HK-2 (cell line): Measurements from ENCODE around the gene DCTN1.
"Not testable (repeated sequence)": the region's sequence is repeated elsewhere in the genome, so short reads cannot be mapped to it uniquely, and the experiment has no call there.

Experiments used
- DNase-seq: peaks from one replicate; pipeline ENCODE4 v3.0.0-alpha.2; 2018; ENCODE audit not compliant: unreplicated experiment

DCTN1 gene

GRCh38 chr2:74371421-74371820 lies 8.7 kb downstream of the DCTN1 start:
- DNase-seq = no peak

GRCh38 chr2:74369976-74370375 lies 10.1 kb downstream of the DCTN1 start:
- no peak for DNase-seq

DNA sequence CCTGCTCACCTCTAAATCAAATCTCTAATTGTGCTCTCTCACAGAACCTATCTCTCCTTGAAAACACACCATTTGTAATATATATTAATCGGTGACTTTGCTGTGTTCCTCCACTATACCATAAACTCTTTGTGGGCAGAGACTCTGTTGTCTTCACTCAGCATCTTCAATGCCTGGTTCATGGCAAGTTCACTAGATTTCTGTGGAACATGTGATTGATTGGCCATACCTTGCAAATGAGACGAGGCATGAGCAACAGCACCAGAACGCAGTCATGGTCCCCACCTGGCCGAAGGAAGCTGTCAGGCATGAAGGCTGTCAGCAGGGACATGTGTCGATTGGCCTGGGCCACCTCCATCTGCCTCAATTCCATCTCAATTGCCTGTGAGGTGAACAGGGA lies 11.6 kb downstream of the DCTN1 start:
- no peak for DNase-seq

- no peak for DNase-seq
Measured at GRCh38 chr2:74367789-74368188, 12.3 kb downstream of the DCTN1 start.

- DNase-seq = no peak
Measured at GRCh38 chr2:74366036-74366435, 14.1 kb downstream of the DCTN1 start.

DNA sequence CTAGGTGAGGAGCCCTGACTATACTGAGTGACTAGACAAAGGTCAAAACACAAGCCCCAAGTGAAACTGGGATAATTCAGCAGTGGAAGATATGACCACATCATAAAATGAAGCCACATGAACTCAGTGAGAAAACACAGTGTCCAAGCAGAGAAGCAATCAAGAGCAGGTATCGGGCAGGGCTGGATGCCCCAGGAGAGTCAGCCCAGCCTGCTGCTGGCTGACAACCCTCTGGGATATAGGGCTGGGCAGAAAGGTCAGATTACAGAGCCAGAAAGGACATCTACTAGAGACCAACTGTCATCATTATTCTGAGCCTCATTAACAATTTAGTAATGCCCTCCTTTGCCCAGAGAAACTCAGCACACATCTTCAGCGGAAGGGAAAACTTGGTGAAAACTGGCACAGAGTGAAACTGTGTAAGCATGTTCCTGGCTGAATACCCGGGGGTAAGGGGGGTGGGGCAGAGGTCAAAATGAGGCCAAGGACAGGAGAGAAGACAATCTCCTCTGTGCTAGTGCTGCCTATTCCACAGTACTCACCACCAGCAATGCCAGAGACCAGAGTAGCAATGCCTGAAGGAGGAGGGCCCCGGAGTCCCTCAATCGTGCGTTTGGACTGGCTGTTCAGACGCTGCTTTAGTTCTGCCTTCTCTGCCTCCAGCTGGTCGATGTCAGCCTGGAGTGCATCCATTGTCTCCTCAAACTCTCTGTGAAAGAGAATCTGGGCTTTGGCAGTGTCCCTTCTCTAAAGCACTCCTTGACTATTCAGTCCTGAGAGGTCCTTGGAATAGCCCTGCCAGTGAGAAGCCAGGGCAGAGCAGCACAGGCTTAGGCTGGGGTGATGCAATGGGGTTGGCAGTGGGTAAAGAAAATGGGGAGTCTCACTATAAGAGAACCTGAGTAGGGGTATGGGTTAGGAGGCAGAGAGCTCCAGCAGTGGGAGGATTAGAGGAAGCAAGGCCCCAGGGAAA lies 15.3 kb downstream of the DCTN1 start:
- DNase-seq = no peak

DNA sequence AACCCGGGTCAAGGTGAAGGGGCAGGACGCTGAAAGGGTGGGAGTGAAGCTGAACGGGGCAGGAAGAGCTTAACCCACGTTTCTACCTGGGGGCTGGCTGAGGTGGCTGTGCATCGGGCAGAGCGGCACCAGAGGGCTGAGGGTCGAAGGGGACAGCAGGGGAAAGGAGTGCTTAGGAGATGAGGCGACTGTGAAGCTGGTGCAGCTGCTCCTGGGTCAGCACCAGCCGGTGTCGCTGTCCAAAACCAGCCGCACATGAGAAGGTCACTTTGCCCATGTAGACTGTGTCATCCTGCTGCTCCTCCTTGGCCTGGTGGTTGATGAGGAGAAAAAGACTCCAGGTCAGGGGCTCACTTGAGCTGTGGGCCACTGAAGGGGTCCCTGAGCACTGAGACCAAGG lies 18.8 kb downstream of the DCTN1 start:
- no peak for DNase-seq

- DNase-seq = no peak
Measured at GRCh38 chr2:74357627-74358026, 22.5 kb downstream of the DCTN1 start.

- DNase-seq = no peak
Measured at GRCh38 chr2:74349889-74350288, 30.2 kb downstream of the DCTN1 start.

GRCh38 chr2:74347742-74348141 lies 32.4 kb downstream of the DCTN1 start:
- no peak for DNase-seq

GRCh38 chr2:74347303-74347702 lies 32.8 kb downstream of the DCTN1 start:
- no peak for DNase-seq

- no peak for DNase-seq
Measured at GRCh38 chr2:74345272-74345943, 34.7 kb downstream of the DCTN1 start.

DNA sequence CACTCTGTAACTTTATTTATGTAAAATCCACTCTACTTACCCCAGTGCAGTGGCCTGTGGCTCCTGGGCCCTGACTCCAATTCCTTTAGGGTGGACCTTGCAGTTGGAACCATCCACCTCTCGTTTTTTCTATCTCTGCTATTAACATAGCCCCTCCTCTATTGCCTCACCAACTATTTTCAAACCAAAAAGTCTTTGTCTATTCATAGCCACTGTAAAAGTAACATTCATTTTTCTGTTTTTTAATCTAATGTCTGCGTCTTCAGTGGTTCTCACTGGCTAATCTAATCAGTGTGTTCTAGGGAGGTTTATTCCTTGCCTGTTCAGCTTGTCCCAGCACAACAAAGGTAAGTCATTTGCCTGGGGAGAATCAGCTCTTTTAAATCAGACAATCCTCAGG lies 36.8 kb downstream of the DCTN1 start, which contains the start of gene SLC4A5:
SLC4A5 (minus strand) TSS at position 101 of the 400 bp plus-strand sequence. CDS start 28,393 bp downstream, outside the sequence.
- DNase-seq = no peak

DNA sequence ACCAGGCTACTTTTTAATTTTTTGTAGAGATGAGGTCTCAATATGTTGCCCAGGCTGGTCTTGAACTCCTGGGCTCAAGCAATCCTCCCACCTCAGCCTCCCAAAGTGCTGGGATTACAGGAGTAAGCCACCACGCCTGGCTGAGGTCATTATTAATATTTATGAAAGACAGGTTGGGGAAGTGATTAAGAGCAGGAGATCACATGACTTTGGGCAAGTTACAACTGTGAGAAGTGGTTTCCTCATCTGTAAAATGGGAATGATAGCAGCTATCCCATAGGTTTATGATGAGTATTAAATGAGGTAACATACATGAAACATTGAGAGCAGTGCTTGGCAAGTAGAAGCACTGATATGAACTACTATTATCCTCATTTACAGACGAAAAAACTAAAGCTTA lies 43.9 kb downstream of the DCTN1 start:
- not testable (repeated sequence) for DNase-seq

DNA sequence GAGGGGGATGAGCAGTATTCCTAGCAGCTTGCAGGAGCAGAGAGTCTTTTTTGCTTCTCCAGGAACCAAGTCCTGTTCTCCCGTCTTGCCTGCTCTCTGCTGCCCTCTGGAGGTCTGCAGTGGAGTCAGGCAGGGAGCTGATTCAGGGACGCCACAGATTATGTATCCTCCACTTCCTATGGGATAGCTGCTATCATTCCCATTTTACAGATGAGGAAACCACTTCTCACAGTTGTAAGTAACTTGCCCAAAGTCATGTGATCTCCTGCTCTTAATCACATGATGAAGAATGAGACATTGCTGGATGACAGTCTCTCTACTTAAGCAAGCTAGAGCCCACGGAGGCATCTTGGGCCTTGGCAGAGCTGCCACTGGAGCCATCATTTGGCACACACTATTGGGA lies 45.2 kb downstream of the DCTN1 start:
- DNase-seq = peak; percentile 73

GRCh38 chr2:74333896-74334586 lies 46.1 kb downstream of the DCTN1 start:
- DNase-seq = no peak

DNA sequence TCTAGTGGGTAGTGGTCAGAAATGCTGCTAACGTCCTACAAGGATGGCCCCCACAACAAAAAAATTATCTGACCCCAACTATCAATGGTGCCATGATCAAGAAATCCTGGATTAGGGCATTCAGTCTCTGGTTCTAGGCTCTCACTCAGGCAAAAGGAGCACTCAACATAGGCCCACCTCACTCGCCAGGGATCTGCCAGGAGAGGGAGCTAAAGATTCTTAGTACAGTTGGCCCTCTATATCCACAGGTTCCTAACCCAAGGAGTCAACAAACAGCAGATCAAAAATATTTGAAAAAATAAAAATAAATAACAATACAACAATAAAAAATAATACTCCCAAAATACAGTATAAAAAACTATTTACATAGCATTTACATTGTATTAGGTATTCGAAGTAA lies 46.9 kb downstream of the DCTN1 start:
- DNase-seq = peak; percentile 25

- no peak for DNase-seq
Measured at GRCh38 chr2:74332550-74333174, 47.4 kb downstream of the DCTN1 start.

GRCh38 chr2:74328573-74328972 lies 51.5 kb downstream of the DCTN1 start:
- DNase-seq = no peak

- no peak for DNase-seq
Measured at GRCh38 chr2:74328074-74328473, 52.0 kb downstream of the DCTN1 start.

DNA sequence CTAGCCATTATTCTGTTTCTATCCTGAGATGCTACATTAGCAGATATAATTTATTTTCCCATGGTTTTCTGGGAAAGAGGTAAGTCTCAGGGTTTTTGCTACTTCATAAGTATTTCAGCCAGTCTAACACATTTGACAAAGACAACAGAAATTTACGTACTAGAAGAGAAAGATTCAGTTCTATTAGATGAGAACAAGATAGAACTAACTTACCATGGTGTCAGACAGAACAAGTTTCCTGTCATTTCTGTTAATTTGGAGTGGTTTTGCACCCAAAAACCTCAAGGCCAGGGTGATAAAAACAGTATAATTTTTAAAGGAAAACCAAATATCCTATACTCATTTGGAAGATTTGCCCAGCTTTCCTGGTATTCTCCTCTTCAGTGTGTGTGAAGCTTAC lies 52.5 kb downstream of the DCTN1 start:
- no peak for DNase-seq

DNA sequence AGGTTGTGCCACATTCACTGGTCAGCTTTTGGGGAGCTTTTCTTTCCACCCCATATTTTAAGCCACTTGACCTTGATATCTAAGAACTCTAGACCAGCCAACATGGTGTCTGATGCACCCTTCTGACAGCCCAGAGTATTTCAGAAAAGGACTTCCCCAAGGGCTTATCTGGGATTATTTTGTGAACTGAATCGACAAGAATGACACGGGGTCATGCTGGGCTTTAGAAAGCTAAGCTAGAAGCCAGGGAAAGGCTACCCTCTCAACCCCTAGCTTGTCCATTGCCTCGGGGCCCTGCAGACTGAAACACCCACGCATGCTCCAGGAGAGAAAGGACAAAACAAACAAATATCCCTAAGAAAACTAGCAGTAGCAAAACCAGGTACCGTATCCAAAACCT lies 52.9 kb downstream of the DCTN1 start:
- DNase-seq = no peak
